K562 (cell line): ENCODE results near the gene APOA1. TPM values are rescaled to one million over a fixed set of nuclear protein-coding genes. Genes with fewer than 3 reads are reported as not detected.

ENCODE experiments used
- ADNP ChIP-seq: fragments of 200-800 bp; sonication (Bioruptor generic); IDR thresholded peaks from 2 replicates; pipeline ENCODE4 v1.6.1; 2016; ENCODE audit warnings: missing genetic modification characterization, missing compliant biosample characterization
- E2F1 ChIP-seq: sonication (generic); formaldehyde crosslinking; IDR thresholded peaks from 2 replicates; pipeline ENCODE4 v1.8.1; 2023; ENCODE audit warnings: mild to moderate bottlenecking, missing genetic modification reagents, moderate library complexity
- KDM2B ChIP-seq: fragments of 250-450 bp; sonication (Bioruptor Pico); IDR thresholded peaks from 2 replicates; pipeline ENCODE4 v1.8.0; 2021; ENCODE audit warnings: mild to moderate bottlenecking, moderate library complexity
- KLF10 ChIP-seq: fragments of 250-450 bp; sonication (Bioruptor Pico); IDR thresholded peaks from 2 replicates; pipeline ENCODE4 v1.6.1; 2021; ENCODE audit warnings: matching md5 sums
- RUNX1 ChIP-seq: sonication (generic); IDR thresholded peaks from 2 replicates; pipeline ENCODE4 v1.6.1; 2016; ENCODE audit warnings: antibody characterized with exemption, low read depth
- ZBTB5 ChIP-seq: fragments of 450-650 bp; IDR thresholded peaks from 2 replicates; pipeline ENCODE4 v1.6.1; 2017; ENCODE audit warnings: antibody characterized with exemption
- ZNF445 ChIP-seq: fragments of 250-450 bp; sonication (Bioruptor Pico); IDR thresholded peaks from 2 replicates; pipeline ENCODE4 v1.4.0; 2020; ENCODE audit warnings: low read depth, mild to moderate bottlenecking, moderate library complexity
- ZNF592 ChIP-seq: fragments of 450-650 bp; IDR thresholded peaks from 2 replicates; pipeline ENCODE4 v1.6.1; 2017; ENCODE audit warnings: antibody characterized with exemption, mild to moderate bottlenecking
- ZNF707 ChIP-seq: fragments of 250-450 bp; sonication (Bioruptor Pico); conservative IDR thresholded peaks from 2 replicates; pipeline ENCODE4 v1.8.0; 2022; ENCODE audit warnings: inconsistent platforms, mild to moderate bottlenecking, moderate library complexity
- polyA plus RNA-seq, 8 experiments: library from polyadenylated mRNA; depleted of rRNA in 4 of 8; stranded (reverse) in 5 of 8; unstranded in 3 of 8; fragments of >200 nt; fragmentation: Nextera tagmentation in 2 of 8; fragmentation: Illumina TruSeq in 1 of 8; extraction: Ambion mirVana in 2 of 8; extraction: Trizol in 1 of 8; gene quantifications; 2 replicates each; pipeline versions ENCODE4 v1.2.1 to v1.2.3, GENCODE V29; 2011 to 2014; ENCODE audit warnings: inconsistent platforms in 1 of 8, missing spikeins in 1 of 8
- total RNA-seq, 7 experiments: library from RNA; depleted of rRNA in 6 of 7; stranded (reverse); fragments of >200 nt in 6 of 7; fragmentation: Illumina TruSeq in 2 of 7; extraction: Trizol in 2 of 7; gene quantifications; 2 replicates each; pipeline versions ENCODE4 v1.2.1 to v1.2.3, GENCODE V29; 2011 to 2021; ENCODE audit warnings: low replicate concordance in 1 of 7

The APOA1 gene
- total and polyA plus RNA-seq, 9 of the 15 experiments (the other 6 are each of a cell fraction or from before 2014, with no cell fraction given), result 1.8 TPM; not detected in 8

- TF ChIP-seq ZBTB5 (no peak), ZNF592 (no peak), E2F1 (no peak), RUNX1 (no peak), ZNF707 (CRISPR knock-in tag) (no peak), ADNP (tag) (no peak), ZNF445 (no peak), KLF10 (CRISPR knock-in tag) (no peak), KDM2B (no peak)
These were observed 5.6 kb downstream of the APOA1 start (continued) for GRCh38 chr11:116831790-116832349.
